Muscle of back (tissue), 11 donors: Measurements from ENCODE around the gene NID1. TPM values are rescaled to one million over a fixed set of nuclear protein-coding genes. Genes with fewer than 3 reads are reported as not detected.
A peak's percentile ranks its signal among the peaks of the same experiment; 100 is the strongest.
"Not testable (repeated sequence)": the region's sequence is repeated elsewhere in the genome, so short reads cannot be mapped to it uniquely, and the experiment has no call there.

Experiments
- DNase-seq, 3 donors: peaks; one replicate each; pipeline versions ENCODE4 v3.0.0 to v3.0.0-alpha.2; 2013
- polyA plus RNA-seq, 10 donors: library from polyadenylated mRNA; unstranded; fragments of 120-200 nt; gene quantifications; one replicate each; pipeline ENCODE4 v1.2.1, GENCODE V29; 2013; ENCODE audit not compliant: insufficient read length in 10 of 10

Gene NID1
- polyA plus RNA-seq, 10 donors, result 242 to 365 (median 282) TPM

DNA sequence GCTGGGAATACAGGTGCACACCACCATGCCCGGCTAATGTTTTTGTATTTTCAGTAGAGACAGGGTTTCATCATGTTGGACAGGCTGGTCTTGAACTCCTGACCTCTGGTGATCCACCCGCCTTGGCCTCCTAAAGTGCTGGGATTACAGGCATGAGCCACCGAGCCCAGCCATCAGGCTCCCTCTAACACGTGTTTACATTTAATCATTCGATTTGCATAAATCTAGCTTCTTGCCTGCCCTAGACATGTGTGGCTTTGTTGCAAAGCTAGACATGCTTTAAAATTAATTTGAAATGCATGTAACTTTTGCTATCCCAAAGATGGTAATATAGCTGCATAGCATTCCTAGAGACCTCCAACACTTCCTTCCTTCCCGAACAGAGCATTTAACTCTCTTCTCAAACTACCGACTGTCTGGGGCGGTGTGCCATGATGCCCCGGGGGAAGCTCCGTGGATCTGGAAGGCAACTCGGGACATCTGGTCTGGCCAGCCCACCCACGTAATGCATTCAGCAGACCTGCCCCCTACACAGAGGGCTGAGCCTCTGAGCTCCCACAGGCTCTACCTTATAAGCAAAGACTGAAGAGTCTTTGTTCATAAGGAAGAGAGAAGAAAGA, 34.6 kb upstream of the NID1 start:
- DNase-seq, result peak; percentile 7 to 73 (median 45)

DNA sequence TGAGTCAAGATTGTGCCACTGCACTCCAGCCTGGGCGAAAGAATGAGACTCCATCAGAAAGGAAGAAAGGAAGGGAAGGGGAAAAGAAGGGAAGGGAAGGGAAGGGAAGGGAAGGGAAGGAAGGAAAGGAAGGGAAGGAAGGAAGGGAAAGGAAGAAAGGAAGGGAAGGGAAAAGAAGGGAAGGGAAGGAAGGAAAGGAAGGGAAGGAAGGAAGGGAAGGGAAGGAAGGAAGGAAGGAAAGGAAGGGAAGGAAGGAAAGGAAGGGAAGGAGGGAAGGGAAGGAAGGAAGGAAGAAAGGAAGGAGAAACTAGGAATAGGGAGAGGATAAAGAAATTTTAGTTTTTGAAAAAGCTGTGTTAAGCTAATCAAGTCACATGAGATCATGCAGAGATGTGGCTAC, 33.4 kb upstream of the NID1 start:
- no peak for DNase-seq

DNA sequence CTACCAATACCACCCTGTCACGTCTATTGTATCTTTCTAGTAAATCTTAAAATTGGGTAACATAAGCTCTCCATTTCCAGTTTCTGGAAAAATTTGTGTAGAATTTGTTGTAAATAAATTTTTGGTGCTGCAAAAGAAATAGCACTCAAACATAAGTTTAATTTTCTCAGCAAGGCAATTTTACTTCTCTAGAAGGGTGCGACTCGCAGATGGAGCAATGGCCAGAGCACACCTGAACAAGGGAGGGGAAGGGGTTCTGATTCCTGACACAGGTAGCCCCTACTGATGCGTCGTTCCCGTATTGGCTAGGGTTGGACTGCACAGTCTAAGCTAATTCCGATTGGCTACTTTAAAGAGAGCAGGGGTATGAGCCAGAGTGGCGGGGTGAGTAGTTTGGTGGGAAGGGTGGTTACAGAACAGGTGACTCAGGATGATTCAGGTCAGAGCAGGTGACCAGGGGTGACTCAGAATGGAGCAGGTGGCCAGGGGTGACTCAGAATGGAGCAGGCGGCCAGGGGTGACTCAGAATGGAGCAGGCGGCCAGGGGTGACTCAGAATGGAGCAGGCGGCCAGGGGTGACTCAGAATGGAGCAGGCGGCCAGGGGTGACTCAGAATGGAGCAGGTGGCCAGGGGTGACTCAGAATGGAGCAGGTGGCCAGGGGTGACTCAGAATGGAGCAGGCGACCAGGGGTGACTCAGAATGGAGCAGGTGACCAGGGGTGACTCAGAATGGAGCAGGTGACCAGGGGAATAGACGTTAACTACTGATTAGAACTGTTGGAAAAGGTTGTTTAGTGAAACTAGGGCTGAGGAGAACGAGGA, 32.0 kb upstream of the NID1 start:
- peak; percentile 42 to 71 (median 69) for DNase-seq

DNA sequence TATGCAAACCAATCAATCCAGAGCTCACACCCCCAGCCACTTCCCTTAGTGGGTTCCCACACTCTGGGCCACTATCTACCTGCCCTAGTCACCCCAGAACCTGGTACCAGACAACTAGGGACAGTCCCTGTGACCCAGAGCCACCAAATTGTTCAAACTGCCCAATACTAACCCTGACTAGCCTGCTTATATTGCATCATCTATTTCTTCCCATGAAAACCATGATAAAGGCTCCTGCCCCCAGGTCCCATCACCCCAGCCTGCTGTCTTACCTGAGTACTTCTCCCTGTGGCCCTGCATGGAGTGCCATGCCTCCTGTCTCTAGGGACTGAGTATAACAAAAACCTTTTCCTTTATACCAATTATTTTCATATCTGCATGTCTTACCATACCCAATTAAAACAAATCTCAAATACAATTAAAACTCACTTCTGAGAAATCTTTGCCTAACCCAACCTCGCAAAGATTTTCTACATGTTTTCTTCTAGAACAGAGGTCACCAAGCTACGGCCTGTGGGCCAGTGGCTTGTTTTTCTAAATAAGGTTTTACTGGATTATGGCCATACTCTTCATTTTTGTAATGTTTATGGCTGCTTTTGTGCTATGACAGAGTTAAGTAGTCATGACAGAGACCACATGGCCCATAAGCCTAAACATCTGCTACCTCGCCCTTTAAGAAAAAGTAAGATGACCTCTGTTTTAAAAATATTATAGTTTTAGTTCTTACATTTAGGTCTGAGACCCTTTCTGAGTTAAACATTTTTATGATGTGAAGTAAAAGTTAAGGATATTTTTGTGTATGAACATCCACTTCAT, 31.0 kb upstream of the NID1 start:
- no peak for DNase-seq

DNA sequence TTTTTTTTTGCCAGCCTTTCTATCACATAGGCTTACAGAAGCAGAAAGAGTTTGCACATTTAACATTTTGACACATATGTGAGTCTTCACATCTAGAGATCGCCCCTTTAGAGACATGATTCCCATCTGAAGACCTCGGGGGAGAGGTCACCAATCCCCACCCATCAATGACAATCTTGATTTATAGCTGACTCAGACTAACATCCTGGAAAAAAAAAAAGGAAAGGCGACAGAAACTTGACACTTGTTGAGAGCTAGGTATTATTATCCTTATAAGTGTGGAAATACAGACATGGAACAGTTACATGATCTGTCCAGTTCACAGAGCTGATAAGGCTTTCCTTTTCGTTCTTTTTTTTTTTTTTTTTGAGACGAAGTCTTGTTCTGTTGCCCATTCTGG, 28.0 kb upstream of the NID1 start:
- DNase-seq, result no peak

DNA sequence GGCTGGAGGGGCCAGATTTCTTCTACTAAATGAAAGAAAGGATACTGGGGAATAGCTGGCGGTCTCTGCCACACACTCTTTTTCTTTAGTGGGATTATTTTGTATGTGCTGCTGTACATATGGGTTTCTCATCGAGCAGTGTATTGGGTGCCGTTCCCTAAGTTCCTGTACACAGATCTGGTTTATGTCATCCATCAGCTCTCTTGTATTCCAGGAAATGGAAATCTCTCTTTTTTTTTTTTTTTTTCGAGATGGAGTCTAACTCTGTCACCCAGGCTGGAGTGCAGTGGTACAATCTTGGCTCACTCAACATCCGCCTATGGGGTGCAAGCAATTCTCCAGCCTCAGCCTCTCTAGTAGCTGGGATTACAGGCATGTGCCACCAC, 27.0 kb upstream of the NID1 start:
- DNase-seq, result no peak

DNA sequence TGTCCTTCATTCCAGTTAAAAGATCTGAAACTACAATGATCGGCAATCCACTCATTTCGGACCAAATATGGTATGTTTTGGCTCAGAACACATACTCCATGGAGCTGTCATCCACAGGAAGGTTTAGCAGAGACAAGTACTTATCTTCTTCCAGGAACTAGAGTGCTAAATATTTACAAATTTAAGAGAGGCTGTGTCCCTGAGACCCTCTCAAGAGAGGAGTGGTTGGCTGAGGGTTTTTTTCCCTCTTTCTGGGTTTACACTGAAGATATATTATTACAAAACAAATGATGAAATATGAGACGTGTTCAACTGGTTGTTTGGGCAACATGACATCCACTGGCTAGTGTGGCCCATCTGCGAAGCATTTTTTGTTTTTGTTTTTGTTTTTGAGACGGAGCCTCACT, 25.9 kb upstream of the NID1 start:
- no peak for DNase-seq

DNA sequence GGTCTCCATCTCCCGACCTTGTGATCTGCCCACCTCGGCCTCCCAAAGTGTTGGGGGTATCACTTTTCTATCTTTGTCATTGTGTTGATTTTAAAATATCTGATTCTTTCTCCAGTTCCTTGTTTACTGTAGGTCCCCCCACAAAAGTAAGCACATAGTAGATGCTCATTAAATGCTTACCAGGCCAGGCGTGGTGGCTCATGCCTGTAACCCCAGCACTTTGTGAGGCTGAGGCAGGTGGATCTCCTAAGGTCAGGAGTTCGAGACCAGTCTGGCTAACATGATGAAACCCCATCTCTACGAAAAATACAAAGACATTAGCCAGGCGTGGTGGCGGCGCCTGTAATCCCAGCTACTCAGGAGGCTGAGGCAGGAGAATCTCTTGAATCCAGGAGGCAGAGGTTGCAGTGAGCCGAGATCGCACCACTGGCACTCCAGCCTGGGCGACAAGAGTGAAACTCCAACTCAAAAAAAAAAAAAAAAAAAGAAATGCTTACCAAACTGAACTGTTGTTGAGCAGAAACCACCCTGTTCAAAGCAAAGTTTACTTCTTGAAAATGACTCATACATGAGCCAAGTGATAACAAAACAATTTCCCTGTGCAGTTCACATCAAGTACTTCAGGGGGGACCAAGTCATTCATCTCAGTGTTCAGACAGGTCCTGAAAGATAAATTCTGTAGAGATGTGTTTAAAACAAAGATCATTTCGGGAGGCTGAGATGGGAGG, 24.3 kb upstream of the NID1 start:
- DNase-seq, result no peak

DNA sequence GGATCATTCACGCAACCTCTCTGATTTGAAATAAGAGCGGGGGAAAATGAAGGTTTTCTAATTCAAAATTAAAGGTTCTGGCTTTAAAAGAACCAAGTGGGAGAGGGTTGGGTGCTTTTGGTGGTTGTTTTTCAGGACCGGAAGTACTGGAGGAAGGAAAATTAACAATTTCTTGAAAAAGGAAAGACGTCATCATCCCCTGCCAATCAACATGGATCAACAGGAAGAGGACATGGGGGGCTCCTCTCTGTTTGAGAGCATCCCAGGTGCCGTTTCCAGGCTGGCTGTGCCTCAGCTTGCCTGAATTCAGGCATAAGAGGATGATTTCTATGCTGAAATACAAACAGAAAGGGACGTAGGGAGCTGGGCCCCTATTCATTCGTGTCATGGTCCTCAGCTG, 21.6 kb upstream of the NID1 start:
- DNase-seq, result no peak

DNA sequence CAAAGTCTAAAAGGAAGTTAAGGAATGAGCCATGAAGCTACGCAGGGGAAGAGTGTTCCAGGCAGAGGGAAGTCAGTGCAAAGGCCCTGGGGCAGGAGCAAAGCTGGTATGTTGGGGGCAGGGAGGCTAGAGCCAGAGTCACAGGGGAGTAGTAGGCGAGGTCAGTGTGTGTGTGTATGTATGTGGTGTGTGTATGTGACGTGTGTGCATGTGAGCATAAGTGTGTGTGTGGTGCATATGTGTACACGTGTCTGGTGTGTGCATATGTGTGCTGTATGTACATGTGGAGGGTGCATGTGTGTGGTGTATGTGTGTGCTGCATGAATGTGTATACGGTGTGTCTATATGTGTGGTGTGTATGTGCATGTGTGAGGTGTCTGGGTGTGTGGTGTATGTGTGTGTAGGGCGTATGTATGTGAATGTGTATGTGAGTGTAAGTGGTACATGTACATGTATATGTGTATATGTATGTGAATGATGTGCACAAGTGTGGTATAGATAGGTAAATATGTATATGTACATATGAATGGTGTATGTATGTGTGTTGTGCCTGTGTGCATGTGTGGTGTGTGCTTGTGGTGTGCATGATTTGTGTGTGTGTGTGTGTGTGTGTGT, 20.8 kb upstream of the NID1 start:
- DNase-seq, result no peak

DNA sequence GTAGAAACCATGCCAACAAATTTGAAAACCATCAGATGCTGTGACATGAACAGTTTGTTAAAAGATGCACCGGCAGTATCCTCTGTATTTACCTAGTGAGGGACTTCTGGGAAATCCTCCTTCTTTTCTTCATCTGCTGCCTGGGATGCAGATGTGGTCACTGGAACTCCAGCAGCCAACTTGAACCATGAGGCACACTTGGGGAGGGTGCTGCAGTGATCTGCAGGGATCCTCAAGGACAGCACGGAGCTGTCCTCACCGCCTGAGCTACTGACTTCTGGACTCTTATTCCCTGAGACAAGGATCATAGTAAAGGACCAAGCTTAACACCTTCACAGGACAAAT, 19.5 kb upstream of the NID1 start:
- DNase-seq, result no peak

DNA sequence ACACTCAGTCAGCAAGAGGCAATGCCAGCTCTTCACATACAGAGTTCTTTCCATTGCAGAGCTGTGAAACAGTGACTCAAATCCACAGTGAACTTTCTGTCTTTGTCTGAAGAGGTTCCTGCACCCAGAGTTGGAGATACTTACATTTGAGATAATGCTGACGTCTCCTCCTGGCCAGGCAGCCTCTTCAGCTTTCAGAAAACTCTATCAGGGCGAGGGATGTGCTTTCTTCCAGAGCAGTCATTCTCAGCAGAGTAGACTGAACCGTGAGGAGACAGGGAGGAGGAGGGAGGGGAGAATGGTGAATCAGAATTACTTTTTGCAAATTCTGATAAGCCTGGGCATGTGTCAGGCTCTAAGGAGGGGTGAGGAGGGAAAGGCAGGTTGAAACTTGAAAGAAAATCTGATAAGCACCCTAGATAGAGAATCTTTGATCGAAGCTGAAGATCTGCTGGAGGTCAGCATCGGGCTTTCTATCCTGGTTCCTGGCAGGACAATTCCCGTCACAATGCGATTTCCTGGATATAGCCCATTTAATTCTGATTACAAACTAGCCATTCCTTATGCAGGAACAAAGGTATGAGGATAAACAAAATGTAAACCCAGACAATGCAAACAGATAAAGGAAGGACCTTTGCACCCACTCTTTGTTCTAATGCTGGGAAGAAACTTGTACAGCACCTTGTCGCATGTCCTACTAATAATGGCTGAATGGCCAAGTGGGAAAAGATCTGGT, 18.9 kb upstream of the NID1 start:
- no peak for DNase-seq

DNA sequence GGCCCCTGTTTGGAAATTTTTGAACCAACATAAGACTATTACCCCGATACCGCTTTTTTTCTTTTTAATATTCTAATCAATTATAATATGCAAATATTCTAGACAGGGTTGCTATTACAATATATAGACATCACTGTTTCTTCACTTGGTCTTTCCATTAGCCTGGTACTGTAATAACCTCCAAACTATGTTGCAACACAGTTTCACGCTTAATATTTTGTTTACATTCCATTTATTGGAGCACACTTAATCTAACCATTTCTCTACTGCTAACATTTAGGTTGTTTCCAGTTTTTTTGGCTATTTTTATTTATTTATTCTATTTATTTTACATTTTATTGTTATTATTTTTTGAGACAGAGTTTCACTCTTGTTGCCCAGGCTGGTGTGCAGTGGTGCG, 17.6 kb upstream of the NID1 start:
- DNase-seq, result no peak

DNA sequence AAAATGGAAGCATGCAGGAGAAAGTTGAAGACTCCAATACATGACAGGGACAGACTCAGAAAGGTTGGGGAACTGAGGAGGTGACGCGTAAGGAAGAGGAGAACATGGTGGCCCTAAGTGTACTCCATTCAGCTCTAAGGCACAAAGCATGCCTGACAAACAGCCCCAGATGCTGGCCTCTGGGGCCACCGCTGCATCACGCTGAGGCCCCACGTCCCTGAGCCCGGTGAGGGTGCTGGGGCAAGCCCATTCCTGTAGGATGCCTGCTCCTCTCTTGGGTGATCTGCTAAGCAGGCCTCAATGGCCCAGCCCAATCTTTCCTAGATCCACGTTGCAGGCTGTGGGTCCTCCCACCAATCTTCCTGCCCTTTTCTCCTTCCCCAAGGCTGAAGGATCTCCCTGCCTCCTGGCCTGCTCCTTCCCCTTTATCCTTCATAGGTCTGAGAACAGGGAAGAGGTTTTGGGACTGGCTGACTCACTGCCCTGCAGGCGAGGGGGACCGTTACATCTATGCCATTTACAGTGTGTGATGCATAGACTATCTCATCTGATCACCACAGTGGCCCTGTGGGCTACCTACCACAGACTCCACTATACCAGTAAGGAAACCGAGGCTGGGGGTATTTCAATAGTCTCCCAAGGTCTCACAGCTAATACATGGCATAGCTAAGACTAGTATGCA, 16.8 kb upstream of the NID1 start:
- DNase-seq, result no peak

DNA sequence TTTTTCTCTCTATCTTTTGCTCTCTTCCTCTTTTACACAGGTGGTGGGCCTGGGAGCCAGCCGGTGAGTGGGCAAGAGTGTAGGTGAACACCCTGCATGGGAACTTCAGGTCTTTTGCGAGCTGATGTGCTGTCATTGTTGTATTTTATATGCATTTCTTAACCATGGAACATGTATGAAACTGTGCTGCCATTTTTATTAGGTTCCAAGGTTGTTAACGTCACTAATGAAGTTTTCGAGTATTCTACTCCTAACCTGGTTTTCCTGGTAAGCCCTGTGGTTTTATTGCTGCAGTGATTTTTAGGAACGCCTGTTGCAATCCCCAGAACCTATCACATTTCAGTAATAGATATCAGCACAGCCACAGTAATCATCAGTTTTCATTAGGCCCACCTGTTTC, 14.8 kb upstream of the NID1 start:
- DNase-seq, result no peak

DNA sequence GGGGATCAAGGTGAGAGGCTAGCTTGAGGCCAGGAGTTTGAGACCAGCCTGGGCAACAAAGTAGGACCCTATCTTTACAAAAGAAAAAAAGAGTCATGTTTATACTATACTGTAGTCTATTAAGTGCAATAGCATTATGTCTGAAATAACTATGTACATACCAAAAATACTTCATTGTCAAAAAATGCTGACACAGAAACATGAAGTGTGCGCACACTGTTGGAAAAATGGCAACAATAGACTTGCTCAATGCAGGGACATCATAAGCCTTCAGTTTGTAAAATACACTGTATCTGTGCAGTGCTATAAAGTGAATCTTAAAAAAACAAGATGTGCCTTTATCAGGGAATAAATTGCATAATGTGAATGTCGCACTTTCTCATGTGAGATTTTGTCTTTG, 14.1 kb upstream of the NID1 start:
- no peak for DNase-seq

DNA sequence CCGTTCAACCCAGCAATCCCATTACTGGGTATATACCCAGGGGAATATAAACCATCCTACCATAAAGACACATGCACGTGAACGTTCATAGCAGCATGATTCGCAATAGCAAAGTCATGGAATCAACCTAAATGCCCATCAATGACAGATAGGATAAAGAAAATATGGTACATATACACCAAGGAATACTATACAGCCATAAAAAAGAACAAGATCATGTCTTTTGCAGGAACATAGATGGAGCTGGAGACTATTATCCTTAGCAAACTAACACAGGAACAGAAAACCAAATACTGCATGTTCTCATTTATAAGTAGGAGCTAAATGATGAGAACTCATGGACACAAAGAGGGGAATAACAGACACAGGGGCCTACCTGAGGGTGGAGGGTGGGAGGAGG, 13.2 kb upstream of the NID1 start:
- not testable (repeated sequence) for DNase-seq

DNA sequence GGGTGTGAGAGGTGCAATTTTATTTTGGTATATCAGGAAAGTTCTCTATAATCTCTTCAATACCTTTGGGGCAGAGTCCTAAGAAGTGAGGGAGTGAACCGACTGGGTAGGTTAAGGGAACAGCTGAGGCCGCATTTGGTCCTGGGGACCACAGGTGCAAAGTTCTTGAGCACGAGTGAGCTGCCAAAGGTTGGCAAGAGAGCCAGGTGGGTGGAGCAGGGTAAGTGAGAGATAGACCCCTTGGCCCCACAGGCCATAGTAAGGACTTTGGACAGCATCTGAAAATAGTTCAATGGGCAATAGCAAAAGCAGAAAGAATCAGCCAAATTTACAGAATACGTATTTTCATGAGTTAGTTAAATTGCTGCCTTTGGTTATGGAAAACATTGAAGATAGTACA, 11.0 kb upstream of the NID1 start:
- no peak for DNase-seq

DNA sequence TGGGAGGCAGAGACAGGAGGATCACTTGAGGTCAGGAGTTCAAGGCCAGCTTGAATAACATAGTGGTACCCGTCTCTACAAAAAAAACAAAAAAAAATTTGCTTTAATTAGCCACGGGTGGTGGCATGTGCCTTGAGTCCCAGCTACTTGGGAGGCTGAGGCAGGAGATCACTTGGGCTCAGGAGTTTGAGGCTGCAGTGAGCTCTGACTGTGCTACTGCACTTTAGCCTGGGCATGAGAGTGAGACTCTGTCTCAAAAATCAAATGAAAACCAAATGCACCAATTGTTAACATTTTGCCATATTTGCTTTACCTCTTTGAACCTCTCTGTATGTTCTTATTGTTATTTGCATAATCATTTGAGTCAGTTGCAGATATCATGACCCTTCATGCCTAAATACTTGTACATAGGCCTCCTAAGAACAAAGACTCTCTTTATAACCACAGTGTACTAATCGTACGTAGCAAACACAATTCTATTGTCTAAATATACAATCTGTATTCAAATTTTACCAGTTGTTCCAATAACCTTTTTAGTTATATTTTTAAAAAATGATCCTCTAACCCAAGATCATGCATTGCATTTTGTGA, 8.5 kb upstream of the NID1 start:
- DNase-seq, result no peak

DNA sequence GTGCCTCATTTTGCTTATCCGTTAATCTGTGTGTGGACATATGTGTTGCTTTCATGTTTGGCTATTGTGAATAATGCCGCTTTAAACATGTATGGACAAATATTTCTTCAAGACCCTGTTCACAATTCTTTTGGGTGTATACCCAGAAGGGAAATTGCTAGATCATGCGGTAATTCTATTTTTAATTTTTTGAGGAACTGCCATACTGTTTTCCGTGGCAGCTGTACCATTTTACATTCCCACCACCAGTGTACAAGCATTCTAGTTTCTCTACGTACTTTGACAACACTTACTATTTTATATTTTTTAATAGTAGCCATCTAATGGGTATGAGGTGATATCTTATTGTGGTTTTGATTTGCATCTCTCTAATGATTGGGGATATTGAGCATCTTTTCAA, 7.1 kb upstream of the NID1 start:
- DNase-seq, result no peak
